HG03139 (cell line): Measurements from ENCODE around the gene JAK1.

Experiments used
- ATAC-seq: cut with Tn5 transposase; IDR thresholded peaks from one replicate; pipeline ENCODE4 v1.9.1; 2021; ENCODE audit not compliant: unreplicated experiment

Gene JAK1

GRCh38 chr1:64980745-64981600 lies 14.6 kb upstream of the JAK1 start:
- ATAC-seq = no peak

- ATAC-seq = no peak
These were observed 13.0 kb upstream of the JAK1 start for GRCh38 chr1:64979358-64979757.

- no peak for ATAC-seq
These were observed 10.0 kb upstream of the JAK1 start for GRCh38 chr1:64976361-64976760.

- no peak for ATAC-seq
These were observed 9.4 kb upstream of the JAK1 start for GRCh38 chr1:64975740-64976139.

GRCh38 chr1:64975127-64975526 lies 8.8 kb upstream of the JAK1 start:
- ATAC-seq = no peak

GRCh38 chr1:64974288-64974825 lies 8.0 kb upstream of the JAK1 start:
- no peak for ATAC-seq

- ATAC-seq = no peak
These were observed 6.8 kb upstream of the JAK1 start for GRCh38 chr1:64973061-64973647.

GRCh38 chr1:64969305-64970046 lies 3.1 kb upstream of the JAK1 start:
- ATAC-seq = no peak

GRCh38 chr1:64967381-64967780 lies 1.0 kb upstream of the JAK1 start:
- no peak for ATAC-seq

GRCh38 chr1:64965366-64966157 lies 787 bp downstream of the JAK1 start:
- peak; percentile 44 for ATAC-seq

- ATAC-seq = no peak
These were observed 2.9 kb downstream of the JAK1 start for GRCh38 chr1:64963466-64963865.

GRCh38 chr1:64962441-64962840 lies 3.9 kb downstream of the JAK1 start:
- ATAC-seq = peak; percentile 20

GRCh38 chr1:64961923-64962322 lies 4.4 kb downstream of the JAK1 start:
- ATAC-seq = no peak

GRCh38 chr1:64960731-64961130 lies 5.6 kb downstream of the JAK1 start:
- peak; percentile 56 for ATAC-seq

GRCh38 chr1:64959986-64960385 lies 6.4 kb downstream of the JAK1 start:
- ATAC-seq = no peak

- ATAC-seq = peak; percentile 78
These were observed 9.5 kb downstream of the JAK1 start for GRCh38 chr1:64956733-64957441.

GRCh38 chr1:64956010-64956640 lies 10.2 kb downstream of the JAK1 start:
- ATAC-seq = no peak

GRCh38 chr1:64955097-64956009 lies 11.0 kb downstream of the JAK1 start:
- ATAC-seq = no peak

GRCh38 chr1:64953241-64953640 lies 13.1 kb downstream of the JAK1 start:
- no peak for ATAC-seq
